GM12801 (cell line): ENCODE data around the gene KLRC2.
"Not testable (repeated sequence)": the region's sequence is repeated elsewhere in the genome, so short reads cannot be mapped to it uniquely, and the experiment has no call there.

Experiments used
- CTCF ChIP-seq: IDR thresholded peaks from one replicate; pipeline ENCODE4 v1.5.1; 2011; ENCODE audit warnings: control low read depth; ENCODE audit not compliant: insufficient read length; ENCODE audit errors: extremely low read depth

The KLRC2 gene

DNA sequence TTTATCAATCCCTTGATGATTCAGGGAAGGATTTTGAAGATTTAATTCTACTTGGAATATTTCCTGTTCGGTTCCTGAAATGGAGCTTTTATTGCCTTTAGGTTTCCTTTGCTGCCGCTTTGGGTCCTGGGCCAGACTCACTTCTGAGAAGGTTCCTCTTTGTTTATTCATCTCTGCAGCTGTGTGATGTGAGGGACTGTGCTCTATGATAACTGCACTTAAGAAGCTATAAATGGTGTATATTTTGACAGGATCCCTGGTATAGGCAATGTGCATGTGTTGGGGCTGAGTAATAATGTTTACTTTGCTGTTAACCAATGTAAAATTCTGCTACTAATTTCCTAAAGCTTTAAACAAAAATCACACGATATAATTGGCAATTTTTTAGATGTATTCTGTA, at the start of gene KLRC2:
Gene KLRC2, minus strand, starts transcription at position 195 of the 400 bp plus-strand sequence. Its CDS starts 24 bp downstream, at position 171.
- TF ChIP-seq CTCF: not testable (repeated sequence)

GRCh38 chr12:10469701-10470100, 33.9 kb upstream of the KLRC2 start:
- TF ChIP-seq CTCF: no peak

DNA sequence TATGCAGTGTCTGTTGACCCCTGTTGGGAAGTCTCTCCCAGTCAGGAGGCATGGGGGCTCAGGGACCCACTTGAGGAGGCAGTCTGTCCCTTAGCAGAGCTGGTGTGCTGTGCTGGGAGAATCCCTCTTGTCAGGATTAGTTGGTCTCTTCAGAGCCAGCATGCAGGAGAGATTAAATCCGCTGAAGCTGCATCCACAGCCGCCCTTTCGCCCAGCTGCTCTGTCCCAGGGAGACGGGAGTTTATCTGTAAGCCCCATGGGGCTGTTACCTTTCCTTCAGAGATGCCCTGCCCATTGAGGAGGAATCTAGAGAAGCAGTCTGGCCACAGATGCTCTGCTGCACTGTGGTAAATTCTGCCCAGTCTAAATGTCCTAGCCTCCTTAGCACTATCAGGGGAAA, 30.5 kb upstream of the KLRC2 start:
- no peak for TF ChIP-seq CTCF

GRCh38 chr12:10457760-10458159, 21.9 kb upstream of the KLRC2 start:
- no peak for TF ChIP-seq CTCF

DNA sequence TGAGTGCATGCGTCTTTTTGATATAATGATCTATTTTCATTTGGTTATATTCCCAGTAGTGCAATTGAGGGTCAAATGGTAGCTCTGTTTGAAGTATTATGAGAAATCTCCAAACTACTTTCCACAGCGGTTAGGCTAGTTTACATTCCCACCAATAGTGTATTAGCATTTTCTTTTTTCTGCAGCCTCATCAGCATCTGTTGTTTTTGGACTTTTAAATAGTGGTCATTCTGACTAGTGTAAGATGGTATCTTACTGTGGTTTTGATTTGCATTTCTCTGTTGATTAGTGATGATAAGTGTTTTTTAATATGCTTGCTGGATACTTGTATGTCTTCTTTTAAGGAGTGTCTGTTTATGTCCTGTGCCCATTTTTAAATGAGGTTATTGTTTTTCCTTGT, 21.0 kb upstream of the KLRC2 start:
- no peak for TF ChIP-seq CTCF

DNA sequence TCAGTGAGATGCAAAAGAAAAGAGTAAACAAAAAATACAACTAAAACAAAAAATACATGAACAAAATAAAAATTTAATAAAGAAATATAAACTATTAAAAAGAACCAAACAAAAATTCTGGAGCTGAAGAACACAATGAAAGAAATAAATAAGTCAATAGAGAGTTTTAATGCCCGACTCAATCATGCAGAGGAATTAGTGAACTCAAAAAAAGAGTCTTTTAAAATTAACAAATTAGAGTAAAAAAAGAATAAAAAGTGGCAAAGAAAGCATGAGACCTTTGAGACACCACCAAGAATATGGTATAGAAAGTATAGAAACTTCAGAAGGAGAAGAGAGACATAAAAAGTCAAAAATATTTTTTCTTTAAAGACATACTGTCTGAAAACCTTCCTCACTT, 20.0 kb upstream of the KLRC2 start:
- TF ChIP-seq CTCF: no peak

- no peak for TF ChIP-seq CTCF
These were observed 18.7 kb upstream of the KLRC2 start for GRCh38 chr12:10454531-10454930.

- TF ChIP-seq CTCF: no peak
These were observed 17.3 kb upstream of the KLRC2 start, which contains the start of gene KLRC1 for GRCh38 chr12:10453156-10453555. KLRC1 (minus strand) TSS chr12:10453377; CDS start chr12:10451156, 2,221 bp downstream.
